Hypothalamus (tissue), 51 donors: Measurements from ENCODE around the gene MSRB2.
A peak's percentile ranks its signal among the peaks of the same experiment; 100 is the strongest.

Source experiments
- DNase-seq, 51 donors: peaks; one replicate each; lab custom pipeline; 2025; lab: John Stamatoyannopoulos, UW

MSRB2 gene

DNA sequence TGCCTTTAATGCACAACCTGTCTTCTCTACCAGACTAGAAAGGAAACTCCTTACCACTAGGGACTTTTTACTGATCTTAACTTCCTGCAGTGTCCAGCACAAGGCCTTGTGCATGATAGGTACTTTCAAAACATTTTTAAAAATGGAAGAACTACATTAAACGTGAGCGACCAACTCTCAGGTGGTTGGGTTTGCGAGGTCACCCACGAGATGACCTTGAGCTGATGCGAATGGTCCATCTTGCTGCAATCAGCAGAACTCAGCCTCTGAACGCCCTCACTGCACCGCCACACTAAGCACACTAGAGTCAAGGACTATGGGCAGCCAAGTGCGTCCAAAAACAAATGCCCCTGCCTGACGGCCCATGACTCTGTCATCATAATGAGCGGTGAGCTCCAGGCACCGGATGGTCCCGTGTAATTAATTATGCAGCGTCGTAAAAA lies 61.9 kb downstream of the MSRB2 start:
- no peak for DNase-seq

- peak in 3 of 51 donors; percentile 16 to 75 (median 20) for DNase-seq
These were observed 62.5 kb downstream of the MSRB2 start for GRCh38 chr10:23157691-23158369.

GRCh38 chr10:23158370-23158769 lies 63.0 kb downstream of the MSRB2 start:
- DNase-seq, result peak in 29 of 51 donors; percentile 5 to 76 (median 25)

- no peak for DNase-seq
These were observed 76.0 kb downstream of the MSRB2 start for GRCh38 chr10:23171232-23171876.
